Astrocyte (in vitro differentiated cells and primary cell): ENCODE measurements around the gene CORO7. TPM values are rescaled to one million over a fixed set of nuclear protein-coding genes. Genes with fewer than 3 reads are reported as not detected.

Experiments
- DNase-seq: peaks from one replicate; pipeline ENCODE4 v3.0.0-alpha.2; 2010; ENCODE audit warnings: low read depth
- FAIRE-seq: peaks from 2 replicates; lab custom pipeline; 2011; peaks lifted over from hg19 to GRCh38; lab: Jason Lieb, UNC
- H2AFZ ChIP-seq: 2 replicates; pipeline ENCODE4 v1.6.0; 2012; ENCODE audit warnings: low read depth, low read length, inconsistent platforms
- H3K27ac ChIP-seq: 2 replicates; pipeline ENCODE4 v1.5.1; 2011; ENCODE audit warnings: low read depth, low read length, inconsistent platforms
- H3K27me3 ChIP-seq: 2 replicates; pipeline ENCODE4 v1.6.0; 2011; ENCODE audit warnings: low read length, inconsistent platforms; ENCODE audit not compliant: insufficient read depth
- H3K36me3 ChIP-seq: 2 replicates; pipeline ENCODE4 v1.5.1; 2011; ENCODE audit warnings: low read length, inconsistent platforms; ENCODE audit not compliant: insufficient read depth
- H3K4me1 ChIP-seq: 2 replicates; pipeline ENCODE4 v1.5.1; 2011; ENCODE audit warnings: low read length, inconsistent platforms; ENCODE audit not compliant: insufficient read depth
- H3K4me2 ChIP-seq: 2 replicates; pipeline ENCODE4 v1.6.0; 2012; ENCODE audit warnings: low read length, inconsistent platforms
- H3K4me3 ChIP-seq: 2 replicates; pipeline ENCODE4 v1.5.1; 2011; ENCODE audit warnings: low read depth, mild to moderate bottlenecking, low read length, inconsistent platforms; ENCODE audit not compliant: insufficient read depth
- H3K79me2 ChIP-seq: 2 replicates; pipeline ENCODE4 v1.6.0; 2012; ENCODE audit warnings: mild to moderate bottlenecking, low read length, inconsistent platforms; ENCODE audit not compliant: insufficient read depth
- H3K9ac ChIP-seq: 2 replicates; pipeline ENCODE4 v1.6.0; 2012; ENCODE audit warnings: mild to moderate bottlenecking, low read length, inconsistent platforms
- H3K9me3 ChIP-seq: 2 replicates; pipeline ENCODE4 v1.5.1; 2012; ENCODE audit warnings: low read depth, mild to moderate bottlenecking, low read length, inconsistent platforms; ENCODE audit not compliant: insufficient read depth
- H4K20me1 ChIP-seq: 2 replicates; pipeline ENCODE4 v1.6.0; 2012; ENCODE audit warnings: low read length, inconsistent platforms; ENCODE audit not compliant: insufficient read depth
- H3K27ac Mint-ChIP-seq: one replicate; pipeline ENCODE4 v1.8.0; 2021; ENCODE audit warnings: mild to moderate bottlenecking, mixed read lengths; ENCODE audit not compliant: unreplicated experiment
- H3K27me3 Mint-ChIP-seq: one replicate; pipeline ENCODE4 v1.8.0; 2021; ENCODE audit warnings: low read depth, mixed read lengths; ENCODE audit not compliant: unreplicated experiment
- H3K36me3 Mint-ChIP-seq: one replicate; pipeline ENCODE4 v1.8.0; 2021; ENCODE audit warnings: low read depth, mixed read lengths; ENCODE audit not compliant: unreplicated experiment
- H3K4me1 Mint-ChIP-seq: one replicate; pipeline ENCODE4 v1.8.0; 2021; ENCODE audit warnings: low read depth, mixed read lengths; ENCODE audit not compliant: unreplicated experiment
- H3K4me3 Mint-ChIP-seq: one replicate; pipeline ENCODE4 v1.8.0; 2021; ENCODE audit warnings: mild to moderate bottlenecking, moderate library complexity, mixed read lengths; ENCODE audit not compliant: unreplicated experiment
- H3K9me3 Mint-ChIP-seq: one replicate; pipeline ENCODE4 v1.8.0; 2021; ENCODE audit warnings: mild to moderate bottlenecking, mixed read lengths; ENCODE audit not compliant: unreplicated experiment
- CTCF ChIP-seq: IDR thresholded peaks from 2 replicates; pipeline ENCODE4 v1.5.1; 2011; ENCODE audit warnings: low read depth, mild to moderate bottlenecking, inconsistent platforms, low read length, moderate library complexity; ENCODE audit not compliant: insufficient read depth
- EZH2 ChIP-seq: IDR thresholded peaks from 2 replicates; pipeline ENCODE4 v1.6.1; 2012; ENCODE audit warnings: mild to moderate bottlenecking, low read length, inconsistent platforms; ENCODE audit not compliant: insufficient read depth
- total RNA-seq: library from RNA; stranded (reverse); gene quantifications from 2 replicates; pipeline ENCODE4 v1.2.1, GENCODE V29; 2021

Gene CORO7
- total RNA-seq, 1 donor from 2014 or later = 26.4 TPM

GRCh38 chr16:4412159-4412558 is 4.2 kb downstream of the CORO7 start:
- FAIRE-seq = no peak
- Mint-ChIP-seq H3K27ac (no peak overlapping the region), H3K4me3 (no peak overlapping the region), H3K9me3 (no peaks in the 10 kb centered on the region), H3K4me1 (peaks cover 4% of the 10 kb centered on the region), H3K27me3 (no peaks in the 10 kb centered on the region), H3K36me3 (peaks cover 8% of the 10 kb centered on the region)
- Histone ChIP-seq H3K9ac (no peak overlapping the region), H3K4me3 (no peak overlapping the region), H3K36me3 (no peaks in the 10 kb centered on the region), H3K27ac (no peak overlapping the region), H3K27me3 (no peaks in the 10 kb centered on the region), H3K79me2 (peaks cover 32% of the 10 kb centered on the region), H3K9me3 (no peaks in the 10 kb centered on the region), H3K4me1 (peaks cover 36% of the 10 kb centered on the region), H2AFZ (no peak overlapping the region), H3K4me2 (no peak overlapping the region), H4K20me1 (peaks cover 70% of the 10 kb centered on the region)
- TF ChIP-seq CTCF (no peak), EZH2 (no peak)
- DNase-seq = no peak

GRCh38 chr16:4411684-4412083 is 4.7 kb downstream of the CORO7 start:
- Mint-ChIP-seq H3K4me3 (no peak overlapping the region), H3K4me1 (peaks cover 4% of the 10 kb centered on the region), H3K27me3 (no peaks in the 10 kb centered on the region), H3K9me3 (no peaks in the 10 kb centered on the region), H3K36me3 (peaks cover 8% of the 10 kb centered on the region), H3K27ac (no peak overlapping the region)
- H3K27ac ChIP-seq = no peak overlapping the region
- H3K4me1 ChIP-seq = peaks cover 33% of the 10 kb centered on the region
- H3K9ac ChIP-seq = no peak overlapping the region
- FAIRE-seq = no peak
- no peaks in the 10 kb centered on the region for H3K27me3 ChIP-seq
- H3K79me2 ChIP-seq = peaks cover 32% of the 10 kb centered on the region
- no peak overlapping the region for H2AFZ ChIP-seq
- H3K9me3 ChIP-seq = no peaks in the 10 kb centered on the region
- no peak overlapping the region for H3K4me3 ChIP-seq
- DNase-seq = no peak
- H3K4me2 ChIP-seq = no peak overlapping the region
- no peaks in the 10 kb centered on the region for H3K36me3 ChIP-seq
- TF ChIP-seq EZH2 (no peak), CTCF (no peak)
- peaks cover 70% of the 10 kb centered on the region for H4K20me1 ChIP-seq

- Histone ChIP-seq H3K27me3 (no peaks in the 10 kb centered on the region), H3K36me3 (no peaks in the 10 kb centered on the region), H3K9me3 (no peaks in the 10 kb centered on the region), H3K4me3 (no peak overlapping the region), H3K4me2 (peak overlapping the region; percentile 7), H2AFZ (no peak overlapping the region), H3K79me2 (peaks cover 28% of the 10 kb centered on the region), H3K9ac (no peak overlapping the region), H3K27ac (no peak overlapping the region), H4K20me1 (peaks cover 69% of the 10 kb centered on the region), H3K4me1 (peaks cover 32% of the 10 kb centered on the region)
- H3K36me3 Mint-ChIP-seq = peaks cover 8% of the 10 kb centered on the region
- no peak for TF ChIP-seq EZH2
- TF ChIP-seq CTCF = no peak
- H3K27me3 Mint-ChIP-seq = no peaks in the 10 kb centered on the region
- H3K4me1 Mint-ChIP-seq = peaks cover 4% of the 10 kb centered on the region
- no peak for FAIRE-seq
- H3K4me3 Mint-ChIP-seq = no peak overlapping the region
- no peaks in the 10 kb centered on the region for H3K9me3 Mint-ChIP-seq
- peak; percentile 89 for DNase-seq
- no peak overlapping the region for H3K27ac Mint-ChIP-seq
Measured at GRCh38 chr16:4410335-4411075, 5.9 kb downstream of the CORO7 start.
